DND-41 (cell line): ENCODE data around the gene MAP2K4.
"Not testable (repeated sequence)": the region's sequence is repeated elsewhere in the genome, so short reads cannot be mapped to it uniquely, and the experiment has no call there.

Source experiments
- ATAC-seq: fragments of 200-7000 bp; cut with Tn5 transposase; 3 replicates; pipeline ENCODE4 v1.9.1; 2021; ENCODE audit warnings: low read depth; ENCODE audit not compliant: insufficient read depth
- DNase-seq: peaks from one replicate; pipeline ENCODE4 v3.0.0-alpha.2; 2020
- H2AFZ ChIP-seq: 2 replicates; pipeline ENCODE4 v1.6.0; 2012; ENCODE audit warnings: low read depth, low read length
- H3K27ac ChIP-seq: 2 replicates; pipeline ENCODE4 v1.5.1; 2012; ENCODE audit warnings: low read length, inconsistent platforms
- H3K27me3 ChIP-seq: fragments of 200-600 bp; sonication (generic); 2 replicates; pipeline ENCODE4 v1.6.0; 2012; ENCODE audit warnings: low read length, mild to moderate bottlenecking, inconsistent platforms; ENCODE audit not compliant: insufficient read depth, poor library complexity
- H3K36me3 ChIP-seq: 2 replicates; pipeline ENCODE4 v1.5.1; 2012; ENCODE audit warnings: low read length, inconsistent platforms; ENCODE audit not compliant: insufficient read depth
- H3K4me1 ChIP-seq: 2 replicates; pipeline ENCODE4 v1.5.1; 2012; ENCODE audit warnings: mild to moderate bottlenecking, low read length; ENCODE audit not compliant: insufficient read depth
- H3K4me2 ChIP-seq: 2 replicates; pipeline ENCODE4 v1.6.0; 2012; ENCODE audit warnings: mild to moderate bottlenecking, moderate library complexity, low read length, inconsistent platforms; ENCODE audit not compliant: insufficient read depth
- H3K4me3 ChIP-seq, 2 experiments: fragments of 200-600 bp in 1 of 2; shearing (Covaris generic) in 1 of 2; 2 replicates each; pipeline ENCODE4 v1.5.1; 2012 to 2016; ENCODE audit warnings: inconsistent platforms in 2 of 2, low read length in 2 of 2, mild to moderate bottlenecking in 2 of 2, low read depth in 1 of 2, moderate library complexity in 1 of 2
- H3K79me2 ChIP-seq: 2 replicates; pipeline ENCODE4 v1.6.0; 2012; ENCODE audit warnings: low read length, inconsistent platforms; ENCODE audit not compliant: insufficient read depth
- H3K9ac ChIP-seq: 2 replicates; pipeline ENCODE4 v1.6.0; 2012; ENCODE audit warnings: low read depth, mild to moderate bottlenecking, inconsistent platforms, low read length, moderate library complexity
- H3K9me3 ChIP-seq: 2 replicates; pipeline ENCODE4 v1.5.1; 2012; ENCODE audit warnings: low read length, moderate library complexity, mild to moderate bottlenecking, inconsistent platforms; ENCODE audit not compliant: insufficient read depth, severe bottlenecking
- H4K20me1 ChIP-seq: 2 replicates; pipeline ENCODE4 v1.6.0; 2012; ENCODE audit warnings: low read length; ENCODE audit not compliant: insufficient read depth
- CTCF ChIP-seq: IDR thresholded peaks from 2 replicates; pipeline ENCODE4 v1.5.1; 2012; ENCODE audit warnings: borderline replicate concordance, low read length, moderate library complexity, mild to moderate bottlenecking; ENCODE audit not compliant: poor library complexity, severe bottlenecking; ENCODE audit errors: extremely low read depth
- EZH2 ChIP-seq: IDR thresholded peaks from 3 replicates; pipeline ENCODE4 v1.6.1; 2012; ENCODE audit warnings: borderline replicate concordance, low read depth, mild to moderate bottlenecking, moderate library complexity, low read length, inconsistent platforms; ENCODE audit not compliant: severe bottlenecking

Gene MAP2K4

GRCh38 chr17:12136646-12137045 is 116.0 kb downstream of the MAP2K4 start:
- ATAC-seq (no peak), DNase-seq (no peak)
- no peak overlapping the region for H3K27ac ChIP-seq
- H4K20me1 ChIP-seq, result no peaks in the 10 kb centered on the region
- peaks cover 65% of the 10 kb centered on the region for H3K36me3 ChIP-seq
- H3K4me3 ChIP-seq, result no peak overlapping the region
- no peak overlapping the region for H3K9ac ChIP-seq
- H3K4me1 ChIP-seq, result no peaks in the 10 kb centered on the region
- H3K9me3 ChIP-seq, result peaks cover 3% of the 10 kb centered on the region
- TF ChIP-seq CTCF (no peak), EZH2 (no peak)
- no peak overlapping the region for H2AFZ ChIP-seq
- H3K79me2 ChIP-seq, result no peaks in the 10 kb centered on the region
- no peak overlapping the region for H3K4me2 ChIP-seq
- no peaks in the 10 kb centered on the region for H3K27me3 ChIP-seq

GRCh38 chr17:12137859-12138258 is 117.2 kb downstream of the MAP2K4 start:
- Histone ChIP-seq H3K4me1 (no peaks in the 10 kb centered on the region), H3K36me3 (peaks cover 65% of the 10 kb centered on the region), H3K9ac (no peak overlapping the region), H4K20me1 (no peaks in the 10 kb centered on the region), H3K27ac (no peak overlapping the region), H2AFZ (no peak overlapping the region), H3K79me2 (no peaks in the 10 kb centered on the region), H3K4me3 (no peak overlapping the region), H3K27me3 (no peaks in the 10 kb centered on the region), H3K9me3 (peaks cover 3% of the 10 kb centered on the region), H3K4me2 (no peak overlapping the region)
- TF ChIP-seq EZH2, result no peak
- TF ChIP-seq CTCF, result no peak
- no peak for ATAC-seq
- DNase-seq, result no peak

GRCh38 chr17:12140685-12141084 is 120.0 kb downstream of the MAP2K4 start:
- Histone ChIP-seq H3K79me2 (no peaks in the 10 kb centered on the region), H3K9ac (no peak overlapping the region), H3K27me3 (no peaks in the 10 kb centered on the region), H3K27ac (no peak overlapping the region), H4K20me1 (no peaks in the 10 kb centered on the region), H3K9me3 (peaks cover 3% of the 10 kb centered on the region), H3K4me3 (no peak overlapping the region), H3K36me3 (peaks cover 61% of the 10 kb centered on the region), H2AFZ (no peak overlapping the region), H3K4me2 (no peak overlapping the region), H3K4me1 (no peaks in the 10 kb centered on the region)
- no peak for DNase-seq
- ATAC-seq, result no peak
- TF ChIP-seq EZH2 (no peak), CTCF (no peak)

- H3K79me2 ChIP-seq, DNase-seq, H4K20me1 ChIP-seq, H2AFZ ChIP-seq, H3K9ac ChIP-seq, H3K27me3 ChIP-seq, H3K4me1 ChIP-seq, H3K4me3 ChIP-seq, H3K27ac ChIP-seq, H3K36me3 ChIP-seq, ATAC-seq, H3K9me3 ChIP-seq, H3K4me2 ChIP-seq: not testable (repeated sequence)
Observed at GRCh38 chr17:12162187-12162586, 141.5 kb downstream of the MAP2K4 start.
